ENCODE data around the gene TMEM87B.

The TMEM87B gene

GRCh38 chr2:112054847-112055729 lies at the start of gene TMEM87B:
TSS of gene TMEM87B (plus strand) at chr2:112055269. CDS start at chr2:112055592, 323 bp downstream.
- Histone ChIP-seq H3K9ac (ENCODE audit: low read length) (peak within 1 kb of the TSS; percentile 63), H3K4me3 (ENCODE audit: low read depth in 1 of 2, low read length in 2 of 2) (peak within 1 kb of the TSS; percentile 76 to 87), H3K9me3 (ENCODE audit: low read length) (no peaks in the 10 kb centered on the region), H3K27ac (ENCODE audit: low read depth, low read length) (peak within 1 kb of the TSS; percentile 88), H3K36me3 (ENCODE audit: insufficient read depth, low read length) (no peaks in the 10 kb centered on the region), H3K4me1 (ENCODE audit: insufficient read depth, low read length) (peaks cover 18% of the 10 kb centered on the region), H3K27me3 (ENCODE audit: control insufficient read depth in 1 of 2, insufficient read depth in 2 of 2, low read length in 2 of 2) (no peaks in the 10 kb centered on the region)

GRCh38 chr2:112005406-112006075 lies 49.5 kb upstream of the TMEM87B start:
- Histone ChIP-seq H3K36me3 (ENCODE audit: insufficient read depth, low read length) (peaks cover 5% of the 10 kb centered on the region), H3K4me3 (ENCODE audit: low read depth in 1 of 2, low read length in 2 of 2) (no peak overlapping the region), H3K4me1 (ENCODE audit: insufficient read depth, low read length) (no peaks in the 10 kb centered on the region), H3K9me3 (ENCODE audit: low read length) (no peaks in the 10 kb centered on the region), H3K9ac (ENCODE audit: low read length) (no peak overlapping the region), H3K27me3 (ENCODE audit: control insufficient read depth in 1 of 2, insufficient read depth in 2 of 2, low read length in 2 of 2) (no peaks in the 10 kb centered on the region), H3K27ac (ENCODE audit: low read depth, low read length) (no peak overlapping the region)

DNA sequence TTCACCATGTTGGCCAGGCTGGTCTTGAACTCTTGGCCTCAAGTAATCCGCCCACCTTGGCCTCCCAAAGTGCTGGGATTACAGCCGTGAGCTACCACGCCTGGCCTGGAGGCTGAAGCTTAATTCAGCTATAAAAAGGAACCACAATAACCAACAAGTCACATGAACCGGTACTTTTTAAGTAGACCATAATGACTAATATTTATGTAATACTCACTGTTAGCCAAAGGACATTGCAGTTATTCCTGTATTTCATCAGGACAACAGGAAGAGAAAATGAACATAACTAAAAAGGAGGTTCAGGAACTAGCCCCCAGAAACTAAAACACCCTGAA lies 49.0 kb upstream of the TMEM87B start:
- no peaks in the 10 kb centered on the region for H3K27me3 ChIP-seq (ENCODE audit: control insufficient read depth in 1 of 2, insufficient read depth in 2 of 2, low read length in 2 of 2)
- no peaks in the 10 kb centered on the region for H3K4me1 ChIP-seq (ENCODE audit: insufficient read depth, low read length)
- H3K27ac ChIP-seq (ENCODE audit: low read depth, low read length): no peak overlapping the region
- peaks cover 9% of the 10 kb centered on the region for H3K36me3 ChIP-seq (ENCODE audit: insufficient read depth, low read length)
- H3K9ac ChIP-seq (ENCODE audit: low read length): no peak overlapping the region
- H3K4me3 ChIP-seq (ENCODE audit: low read depth in 1 of 2, low read length in 2 of 2): no peak overlapping the region
- no peaks in the 10 kb centered on the region for H3K9me3 ChIP-seq (ENCODE audit: low read length)

DNA sequence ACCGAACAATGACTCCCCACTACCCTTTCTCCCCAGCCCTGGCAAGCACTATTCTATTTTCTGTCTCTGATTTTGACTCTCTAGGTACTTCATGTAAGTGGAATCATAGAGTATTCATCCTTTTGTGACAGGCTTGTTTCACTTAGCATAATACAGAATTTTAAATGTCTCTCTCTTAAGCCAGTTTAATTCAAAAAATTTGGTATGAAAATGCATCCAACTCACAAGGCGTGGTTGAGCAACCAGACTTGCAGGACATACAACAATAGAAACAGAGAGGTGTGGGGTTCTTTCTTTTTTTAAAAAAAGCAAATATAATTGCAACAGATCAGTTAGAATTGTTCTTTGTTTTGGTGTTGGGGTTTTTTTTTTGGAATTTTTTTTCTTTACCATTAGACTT lies 47.6 kb upstream of the TMEM87B start:
- Histone ChIP-seq H3K4me3 (ENCODE audit: low read depth in 1 of 2, low read length in 2 of 2) (no peak overlapping the region), H3K9me3 (ENCODE audit: low read length) (no peaks in the 10 kb centered on the region), H3K9ac (ENCODE audit: low read length) (no peak overlapping the region), H3K4me1 (ENCODE audit: insufficient read depth, low read length) (no peaks in the 10 kb centered on the region), H3K36me3 (ENCODE audit: insufficient read depth, low read length) (peaks cover 9% of the 10 kb centered on the region), H3K27ac (ENCODE audit: low read depth, low read length) (no peak overlapping the region), H3K27me3 (ENCODE audit: control insufficient read depth in 1 of 2, insufficient read depth in 2 of 2, low read length in 2 of 2) (no peaks in the 10 kb centered on the region)

DNA sequence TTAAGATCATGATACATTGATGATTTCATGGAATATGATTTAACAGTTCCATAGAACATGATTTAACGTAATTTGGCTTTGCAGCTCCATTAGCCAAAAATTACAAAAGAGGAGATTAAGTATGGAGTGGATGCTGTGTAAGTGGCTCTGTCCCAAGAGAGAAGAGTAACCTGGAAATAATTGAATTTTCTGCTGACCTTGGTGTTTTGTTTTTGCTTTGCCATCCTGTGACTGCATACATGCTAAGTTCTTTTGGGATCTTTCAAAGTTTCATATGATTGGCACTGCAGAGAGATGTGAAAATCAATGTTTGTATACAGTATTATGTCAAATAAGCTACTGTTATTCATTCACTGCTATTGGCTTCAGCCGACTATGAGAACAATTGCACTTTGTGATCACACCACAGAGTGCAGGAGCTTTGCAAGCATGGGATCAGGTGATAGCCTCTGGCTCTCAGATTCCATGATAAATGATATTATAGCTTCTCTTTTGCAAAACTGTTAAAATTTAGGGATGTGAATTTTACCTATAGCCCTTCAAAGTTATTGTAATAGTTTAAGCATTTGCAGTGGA lies 46.1 kb upstream of the TMEM87B start:
- H3K9ac ChIP-seq (ENCODE audit: low read length): no peak overlapping the region
- H3K27me3 ChIP-seq (ENCODE audit: control insufficient read depth in 1 of 2, insufficient read depth in 2 of 2, low read length in 2 of 2): no peaks in the 10 kb centered on the region
- H3K4me3 ChIP-seq (ENCODE audit: low read depth in 1 of 2, low read length in 2 of 2): no peak overlapping the region
- no peak overlapping the region for H3K27ac ChIP-seq (ENCODE audit: low read depth, low read length)
- no peaks in the 10 kb centered on the region for H3K9me3 ChIP-seq (ENCODE audit: low read length)
- peaks cover 5% of the 10 kb centered on the region for H3K36me3 ChIP-seq (ENCODE audit: insufficient read depth, low read length)
- no peaks in the 10 kb centered on the region for H3K4me1 ChIP-seq (ENCODE audit: insufficient read depth, low read length)

DNA sequence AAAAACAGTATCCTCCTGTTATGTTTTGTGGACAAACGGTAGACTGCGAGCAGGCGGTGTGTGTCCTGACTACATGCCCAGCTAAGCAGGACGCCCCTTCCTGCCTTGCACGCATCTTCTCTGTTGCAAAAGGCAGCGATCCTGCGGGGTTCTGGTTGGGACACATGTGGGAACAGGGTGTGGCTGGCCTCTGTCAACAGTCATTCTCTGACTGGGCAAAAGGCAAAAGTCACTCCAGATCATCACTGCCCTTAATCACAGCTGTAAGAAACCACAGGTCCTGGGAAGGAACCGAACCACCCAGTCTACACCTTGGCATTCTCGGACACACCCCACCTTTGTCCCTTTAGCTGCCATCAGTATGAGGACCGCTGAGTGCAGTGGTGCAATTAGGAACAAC lies 44.3 kb upstream of the TMEM87B start:
- Histone ChIP-seq H3K36me3 (ENCODE audit: insufficient read depth, low read length) (peaks cover 10% of the 10 kb centered on the region), H3K4me3 (ENCODE audit: low read depth in 1 of 2, low read length in 2 of 2) (no peak overlapping the region), H3K9ac (ENCODE audit: low read length) (no peak overlapping the region), H3K27ac (ENCODE audit: low read depth, low read length) (no peak overlapping the region), H3K9me3 (ENCODE audit: low read length) (no peaks in the 10 kb centered on the region), H3K27me3 (ENCODE audit: control insufficient read depth in 1 of 2, insufficient read depth in 2 of 2, low read length in 2 of 2) (no peaks in the 10 kb centered on the region), H3K4me1 (ENCODE audit: insufficient read depth, low read length) (no peaks in the 10 kb centered on the region)

GRCh38 chr2:112012556-112012955 lies 42.5 kb upstream of the TMEM87B start:
- Histone ChIP-seq H3K36me3 (ENCODE audit: insufficient read depth, low read length) (peaks cover 10% of the 10 kb centered on the region), H3K4me3 (ENCODE audit: low read depth in 1 of 2, low read length in 2 of 2) (no peak overlapping the region), H3K27me3 (ENCODE audit: control insufficient read depth in 1 of 2, insufficient read depth in 2 of 2, low read length in 2 of 2) (no peaks in the 10 kb centered on the region), H3K9ac (ENCODE audit: low read length) (no peak overlapping the region), H3K9me3 (ENCODE audit: low read length) (no peaks in the 10 kb centered on the region), H3K4me1 (ENCODE audit: insufficient read depth, low read length) (no peaks in the 10 kb centered on the region), H3K27ac (ENCODE audit: low read depth, low read length) (no peak overlapping the region)

- Histone ChIP-seq H3K27me3 (ENCODE audit: control insufficient read depth in 1 of 2, insufficient read depth in 2 of 2, low read length in 2 of 2) (no peaks in the 10 kb centered on the region), H3K36me3 (ENCODE audit: insufficient read depth, low read length) (peaks cover 22% of the 10 kb centered on the region), H3K9ac (ENCODE audit: low read length) (no peak overlapping the region), H3K27ac (ENCODE audit: low read depth, low read length) (no peak overlapping the region), H3K9me3 (ENCODE audit: low read length) (no peaks in the 10 kb centered on the region), H3K4me3 (ENCODE audit: low read depth in 1 of 2, low read length in 2 of 2) (no peak overlapping the region), H3K4me1 (ENCODE audit: insufficient read depth, low read length) (no peaks in the 10 kb centered on the region)
Observed at GRCh38 chr2:112018846-112019245, 36.2 kb upstream of the TMEM87B start.

- Histone ChIP-seq H3K9me3 (ENCODE audit: low read length) (no peaks in the 10 kb centered on the region), H3K9ac (ENCODE audit: low read length) (no peak overlapping the region), H3K4me3 (ENCODE audit: low read depth in 1 of 2, low read length in 2 of 2) (no peak overlapping the region), H3K27me3 (ENCODE audit: control insufficient read depth in 1 of 2, insufficient read depth in 2 of 2, low read length in 2 of 2) (no peaks in the 10 kb centered on the region), H3K27ac (ENCODE audit: low read depth, low read length) (no peak overlapping the region), H3K4me1 (ENCODE audit: insufficient read depth, low read length) (no peaks in the 10 kb centered on the region), H3K36me3 (ENCODE audit: insufficient read depth, low read length) (peaks cover 22% of the 10 kb centered on the region)
Observed at GRCh38 chr2:112019569-112019982, 35.5 kb upstream of the TMEM87B start.

GRCh38 chr2:112020561-112020960 lies 34.5 kb upstream of the TMEM87B start:
- H3K4me3 ChIP-seq (ENCODE audit: low read depth in 1 of 2, low read length in 2 of 2): no peak overlapping the region
- peaks cover 17% of the 10 kb centered on the region for H3K36me3 ChIP-seq (ENCODE audit: insufficient read depth, low read length)
- no peak overlapping the region for H3K27ac ChIP-seq (ENCODE audit: low read depth, low read length)

GRCh38 chr2:112021290-112021689 lies 33.8 kb upstream of the TMEM87B start:
- Histone ChIP-seq H3K4me1 (ENCODE audit: insufficient read depth, low read length) (no peaks in the 10 kb centered on the region), H3K27me3 (ENCODE audit: control insufficient read depth in 1 of 2, insufficient read depth in 2 of 2, low read length in 2 of 2) (no peaks in the 10 kb centered on the region), H3K36me3 (ENCODE audit: insufficient read depth, low read length) (peaks cover 17% of the 10 kb centered on the region), H3K9ac (ENCODE audit: low read length) (no peak overlapping the region), H3K9me3 (ENCODE audit: low read length) (no peaks in the 10 kb centered on the region), H3K4me3 (ENCODE audit: low read depth in 1 of 2, low read length in 2 of 2) (no peak overlapping the region), H3K27ac (ENCODE audit: low read depth, low read length) (no peak overlapping the region)

More at GRCh38 chr2:112020561-112020960, 34.5 kb upstream of the TMEM87B start:
- H3K4me1 ChIP-seq (ENCODE audit: insufficient read depth, low read length): no peaks in the 10 kb centered on the region
- no peaks in the 10 kb centered on the region for H3K9me3 ChIP-seq (ENCODE audit: low read length)
- H3K27me3 ChIP-seq (ENCODE audit: control insufficient read depth in 1 of 2, insufficient read depth in 2 of 2, low read length in 2 of 2): no peaks in the 10 kb centered on the region
- H3K9ac ChIP-seq (ENCODE audit: low read length): no peak overlapping the region
